Sigmoid colon (tissue), 7 donors: ENCODE results near the gene SIDT1. TPM values are rescaled to one million over a fixed set of nuclear protein-coding genes. Genes with fewer than 3 reads are reported as not detected.
A peak's percentile ranks its signal among the peaks of the same experiment; 100 is the strongest.

Experiments used
- DNase-seq: peaks from one replicate; pipeline ENCODE4 v3.0.0-alpha.2; 2019
- H3K27ac ChIP-seq, 4 donors: fragments of 200-600 bp; sonication (generic); one replicate each; pipeline ENCODE4 v1.5.1; 2016 to 2019; ENCODE audit warnings: mild to moderate bottlenecking in 1 of 4
- H3K27me3 ChIP-seq, 3 donors: fragments of 200-600 bp; sonication (generic); one replicate each; pipeline ENCODE4 v1.5.1; 2019; ENCODE audit warnings: mild to moderate bottlenecking in 1 of 3
- H3K36me3 ChIP-seq, 4 donors: fragments of 200-600 bp; sonication (generic); one replicate each; pipeline ENCODE4 v1.5.1; 2016 to 2019
- H3K4me1 ChIP-seq, 4 donors: fragments of 200-600 bp; sonication (generic); one replicate each; pipeline ENCODE4 v1.5.1; 2017 to 2019
- H3K4me3 ChIP-seq, 4 donors: fragments of 200-600 bp; sonication (generic); one replicate each; pipeline ENCODE4 v1.5.1; 2017 to 2019; ENCODE audit warnings: mild to moderate bottlenecking in 2 of 4, moderate library complexity in 1 of 4
- H3K9me3 ChIP-seq, 4 donors: fragments of 200-600 bp in 3 of 4; sonication (generic) in 3 of 4; one replicate each; pipeline versions ENCODE4 v1.5.1 to v1.6.1; 2013 to 2019
- EP300 ChIP-seq, 4 donors: sonication (generic); formaldehyde crosslinking; IDR thresholded peaks; one replicate each; pipeline ENCODE4 v1.6.1; 2017; ENCODE audit warnings: antibody characterized with exemption in 4 of 4
- POLR2A ChIP-seq, 2 donors: fragments of 450-650 bp; IDR thresholded peaks; one replicate each; pipeline ENCODE4 v1.6.1; 2016; ENCODE audit warnings: antibody characterized with exemption in 2 of 2, mild to moderate bottlenecking in 2 of 2, moderate library complexity in 2 of 2
- POLR2AphosphoS5 ChIP-seq, 4 donors: sonication (generic); formaldehyde crosslinking; IDR thresholded peaks; one replicate each; pipeline ENCODE4 v1.6.1; 2017; ENCODE audit warnings: antibody characterized with exemption in 4 of 4
- WGBS, 2 donors: extraction: QIAGEN DNeasy Blood & Tissue Kit; methylation state at CpG; one replicate each; pipeline ENCODE4 v1.1.7; 2013; 5-methylcytosine and 5-hydroxymethylcytosine counted together
- intact Hi-C: fragments of 100-400 bp; cut with DNase I; formaldehyde crosslinking; loops from one replicate; pipeline ENCODE4 v1.15.1; 2023
- polyA plus RNA-seq, 3 donors: library from polyadenylated mRNA; stranded (reverse); fragments of 200-250 nt; gene quantifications; one replicate each; pipeline ENCODE4 v1.2.3, GENCODE V29; 2013
- total RNA-seq, 4 donors: library from RNA; depleted of rRNA; stranded (reverse); fragments of >200 nt; gene quantifications; one replicate each; pipeline ENCODE4 v1.1.0, GENCODE V29; 2016
- TF ChIP-seq, protein P1 (sequence below), 4 experiments: fragments of 450-650 bp in 3 of 4; fragments of 200-600 bp in 1 of 4; IDR thresholded peaks; one replicate each; pipeline ENCODE4 v1.5.1; 2016 to 2019; ENCODE audit warnings: antibody characterized with exemption in 4 of 4, mild to moderate bottlenecking in 3 of 4, moderate library complexity in 2 of 4
- donor health status: healthy with polysubstance abuse.
- donor health status: Bipolar disorder and iron deficiency.
- donor health status: healthy.

SIDT1 gene
- 1 to 10 TPM in 2 of 4 donors, under 1 TPM in 2; 0.49 to 1.9 (median 0.94) TPM for total RNA-seq
- polyA plus RNA-seq = 10 to 100 TPM in 1 of 3 donors, 1 to 10 TPM in 2; 1.4 to 16.7 (median 6.0) TPM

DNA sequence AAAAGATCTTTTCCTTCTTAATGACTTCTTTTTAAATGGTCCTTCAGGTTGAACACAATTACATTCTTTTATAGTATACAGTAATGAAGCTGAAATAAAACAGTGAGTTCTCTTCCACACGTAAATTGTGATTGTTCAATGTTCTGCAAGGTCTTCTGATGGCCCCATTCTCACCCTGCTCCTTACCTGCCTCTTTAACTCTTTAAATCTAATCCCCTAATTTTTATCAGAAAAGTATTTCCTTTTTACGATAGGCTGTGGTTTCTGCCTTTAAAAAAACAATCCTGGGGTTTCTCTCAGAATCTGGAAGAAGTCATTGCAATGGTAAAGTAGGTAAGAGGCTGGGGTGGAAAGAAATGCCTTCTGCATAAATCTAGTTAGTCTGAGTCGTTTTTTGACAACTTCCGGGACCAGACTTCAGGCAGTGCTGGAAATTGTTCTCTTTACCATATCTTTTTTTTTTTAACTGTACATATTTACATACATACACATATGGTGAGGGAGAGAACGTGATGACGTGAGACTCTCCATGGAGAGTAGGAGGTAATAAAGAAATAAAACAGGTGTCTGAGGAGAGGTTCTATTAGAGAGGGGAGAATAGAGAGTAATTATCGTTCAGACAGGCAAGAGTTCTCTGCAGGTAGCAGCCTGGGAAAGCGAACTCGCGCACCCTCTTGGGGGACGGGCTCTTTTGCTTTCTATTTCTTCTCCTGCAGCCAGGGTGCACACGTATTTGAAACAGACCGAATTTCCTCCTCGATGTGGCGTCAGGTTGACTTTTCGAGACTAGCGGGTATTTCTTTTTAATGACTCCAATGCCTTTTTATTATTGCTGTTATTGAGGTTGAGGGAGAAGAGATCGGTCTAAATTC is at the start of gene SIDT1:
SIDT1 (plus strand) TSS at position 730 of the 872 bp plus-strand sequence. CDS start 467 bp downstream, outside the sequence.
- 2 to 4% methylated on average over 18 of the region's 18 CpGs for WGBS, 2 donors
- intact Hi-C loops = no loop called here
- Histone ChIP-seq H3K4me1 (peaks cover 0 to 18% (median 10%) of the 10 kb centered on the region in 4 donors), H3K36me3 (no peaks in the 10 kb centered on the region), H3K4me3 (peak within 1 kb of the TSS; percentile 36 to 70 (median 54)), H3K9me3 (no peaks in the 10 kb centered on the region), H3K27ac (peak within 1 kb of the TSS in 2 of 4 donors; percentile 4 to 34), H3K27me3 (peaks cover 0 to 50% (median 2%) of the 10 kb centered on the region in 3 donors)
- DNase-seq = no peak
- TF ChIP-seq POLR2AphosphoS5 (IDR thresholded peaks at IDR 0.05) (no peak), POLR2A (IDR thresholded peaks at IDR 0.05) (peak in 1 of 2 donors; percentile 25)

DNA sequence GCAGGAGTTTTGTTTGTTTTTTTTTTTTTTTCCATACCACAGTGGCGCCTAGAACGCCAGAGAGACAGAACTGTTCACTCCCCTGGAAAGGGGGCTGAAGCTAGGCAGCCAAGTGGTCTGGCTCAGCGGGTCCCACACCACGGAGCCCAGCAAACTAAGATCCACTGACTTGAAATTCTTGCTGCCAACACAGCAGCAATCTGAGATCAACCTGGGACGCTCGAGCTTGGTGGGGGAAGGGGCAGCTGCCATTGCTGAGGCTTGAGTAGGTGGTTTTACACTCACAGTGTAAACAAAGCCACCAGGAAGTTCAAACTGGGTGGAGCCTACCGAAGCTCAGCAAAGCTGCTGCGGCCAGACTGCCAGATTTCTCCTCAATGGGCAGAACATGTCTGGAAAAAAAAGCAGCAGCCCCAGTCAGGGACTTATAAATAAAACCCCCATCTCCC is 47.2 kb upstream of the SIDT1 start:
- no peak for TF ChIP-seq POLR2A (IDR thresholded peaks at IDR 0.05)
- no peak for TF ChIP-seq EP300 (IDR thresholded peaks at IDR 0.05)
- TF ChIP-seq, protein P1, sequence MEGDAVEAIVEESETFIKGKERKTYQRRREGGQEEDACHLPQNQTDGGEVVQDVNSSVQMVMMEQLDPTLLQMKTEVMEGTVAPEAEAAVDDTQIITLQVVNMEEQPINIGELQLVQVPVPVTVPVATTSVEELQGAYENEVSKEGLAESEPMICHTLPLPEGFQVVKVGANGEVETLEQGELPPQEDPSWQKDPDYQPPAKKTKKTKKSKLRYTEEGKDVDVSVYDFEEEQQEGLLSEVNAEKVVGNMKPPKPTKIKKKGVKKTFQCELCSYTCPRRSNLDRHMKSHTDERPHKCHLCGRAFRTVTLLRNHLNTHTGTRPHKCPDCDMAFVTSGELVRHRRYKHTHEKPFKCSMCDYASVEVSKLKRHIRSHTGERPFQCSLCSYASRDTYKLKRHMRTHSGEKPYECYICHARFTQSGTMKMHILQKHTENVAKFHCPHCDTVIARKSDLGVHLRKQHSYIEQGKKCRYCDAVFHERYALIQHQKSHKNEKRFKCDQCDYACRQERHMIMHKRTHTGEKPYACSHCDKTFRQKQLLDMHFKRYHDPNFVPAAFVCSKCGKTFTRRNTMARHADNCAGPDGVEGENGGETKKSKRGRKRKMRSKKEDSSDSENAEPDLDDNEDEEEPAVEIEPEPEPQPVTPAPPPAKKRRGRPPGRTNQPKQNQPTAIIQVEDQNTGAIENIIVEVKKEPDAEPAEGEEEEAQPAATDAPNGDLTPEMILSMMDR (IDR thresholded peaks at IDR 0.05) = no peak
- TF ChIP-seq POLR2AphosphoS5 (IDR thresholded peaks at IDR 0.05) = no peak
- 82 to 90% methylated on average over 8 of the region's 8 CpGs for WGBS, 2 donors
- intact Hi-C loops = no loop called here
- DNase-seq = no peak
- Histone ChIP-seq H3K27me3 (no peaks in the 10 kb centered on the region), H3K4me3 (no peak overlapping the region), H3K4me1 (no peaks in the 10 kb centered on the region), H3K9me3 (no peaks in the 10 kb centered on the region), H3K27ac (no peak overlapping the region), H3K36me3 (peaks cover 0 to 14% (median 5%) of the 10 kb centered on the region in 4 donors)

DNA sequence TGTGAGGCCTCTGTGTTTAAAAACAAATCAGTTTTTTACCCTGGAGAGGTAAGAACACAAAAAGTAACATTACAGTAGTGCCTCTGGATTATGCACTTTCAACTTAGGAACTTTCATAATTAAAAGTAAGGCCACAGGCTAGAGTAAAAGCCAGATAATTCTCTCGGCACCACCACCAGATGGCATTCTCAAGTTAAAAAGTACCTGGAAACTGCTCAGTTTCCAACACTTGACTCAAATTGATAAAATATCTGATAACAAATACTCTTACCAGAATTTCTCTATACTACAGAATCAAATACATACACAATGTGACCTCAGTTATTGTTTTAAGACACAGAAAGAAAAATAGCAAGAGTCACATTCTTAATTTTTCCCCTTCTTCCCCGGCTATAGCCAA is 37.3 kb upstream of the SIDT1 start:
- H3K4me3 ChIP-seq = no peak overlapping the region
- H3K27ac ChIP-seq = no peak overlapping the region
- TF ChIP-seq POLR2AphosphoS5 (IDR thresholded peaks at IDR 0.05) (no peak), POLR2A (IDR thresholded peaks at IDR 0.05) (no peak), EP300 (IDR thresholded peaks at IDR 0.05) (no peak)
- TF ChIP-seq, protein P1 (IDR thresholded peaks at IDR 0.05) = peak in 3 of 4 experiments; percentile 20 to 39 (median 37)
- no peaks in the 10 kb centered on the region for H3K27me3 ChIP-seq
- no peak for DNase-seq
- intact Hi-C loops = loop anchor here (5.0 kb wide), 2 partner anchors 82 to 132 kb away; no protein-coding TSS in a partner anchor
- no peaks in the 10 kb centered on the region for H3K4me1 ChIP-seq
- 56 to 61% methylated on average over 2 of the region's 2 CpGs for WGBS, 2 donors
- no peaks in the 10 kb centered on the region for H3K9me3 ChIP-seq
- peaks cover 0 to 50% (median 7%) of the 10 kb centered on the region in 4 donors for H3K36me3 ChIP-seq

DNA sequence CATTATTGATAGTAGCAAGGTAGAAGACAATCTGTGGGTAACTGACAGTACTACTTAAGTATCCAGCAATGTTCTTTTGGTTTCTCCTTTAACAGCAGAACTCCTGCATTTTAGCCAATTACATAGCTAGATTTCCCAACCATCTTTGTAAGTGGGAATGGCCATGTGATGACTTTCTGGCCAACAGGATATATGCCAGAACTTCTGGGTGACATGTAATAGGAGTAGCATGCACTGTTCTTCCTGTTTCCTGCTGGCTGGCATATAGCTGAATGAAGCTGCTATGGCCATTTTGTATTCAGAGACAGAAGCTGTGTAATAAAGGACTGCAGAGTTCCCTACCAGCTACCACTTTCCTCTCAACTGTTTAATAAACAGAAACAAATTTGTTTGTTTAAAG is 35.4 kb upstream of the SIDT1 start:
- DNase-seq = no peak
- Histone ChIP-seq H3K36me3 (peaks cover 0 to 46% (median 7%) of the 10 kb centered on the region in 4 donors), H3K9me3 (no peaks in the 10 kb centered on the region), H3K27me3 (no peaks in the 10 kb centered on the region), H3K4me3 (no peak overlapping the region), H3K27ac (no peak overlapping the region), H3K4me1 (no peaks in the 10 kb centered on the region)
- intact Hi-C loops = loop anchor here (5.0 kb wide), 2 partner anchors 80 to 130 kb away; no protein-coding TSS in a partner anchor
- no peak for TF ChIP-seq POLR2A (IDR thresholded peaks at IDR 0.05)
- TF ChIP-seq POLR2AphosphoS5 (IDR thresholded peaks at IDR 0.05) = no peak
- TF ChIP-seq, protein P1 (IDR thresholded peaks at IDR 0.05) = no peak
- TF ChIP-seq EP300 (IDR thresholded peaks at IDR 0.05) = no peak
